HCT116 (cell line): Measurements from ENCODE around the gene MTARC2.

Experiments
- CTCF ChIP-seq, 3 experiments: fragments of 200-600 bp in 1 of 3; sonication (generic) in 1 of 3; IDR thresholded peaks in 2 of 3; conservative IDR thresholded peaks in 1 of 3; 2 replicates each; pipeline ENCODE4 v1.5.1; 2012 to 2017; ENCODE audit warnings: low read depth in 2 of 3, low read length in 2 of 3, antibody characterized with exemption in 1 of 3, borderline replicate concordance in 1 of 3, control low read depth in 1 of 3, mild to moderate bottlenecking in 1 of 3, mixed read lengths in 1 of 3, mixed run types in 1 of 3, moderate library complexity in 1 of 3; ENCODE audit not compliant: insufficient read depth in 1 of 3
- POLR2AphosphoS5 ChIP-seq: IDR thresholded peaks from 2 replicates; pipeline ENCODE4 v1.6.1; 2011; ENCODE audit warnings: mild to moderate bottlenecking, low read depth, low read length, moderate library complexity

- TF ChIP-seq CTCF (IDR thresholded peaks at IDR 0.05 in 2 of 3, conservative IDR thresholded peaks at IDR 0.05 in 1 of 3; ENCODE audit: borderline replicate concordance in 1 of 3, insufficient read depth in 1 of 3, low read depth in 2 of 3, low read length in 2 of 3) = no peak
- no peak for TF ChIP-seq POLR2AphosphoS5
Observed at GRCh38 chr1:220717800-220718640, 30.1 kb upstream of the MTARC2 start.
